Mucosa of gallbladder (tissue), 1 donor: ENCODE results near the gene NKG7. TPM values are rescaled to one million over a fixed set of nuclear protein-coding genes. Genes with fewer than 3 reads are reported as not detected.

Experiments used
- DNase-seq: peaks from one replicate; pipeline ENCODE4 v3.0.0-alpha.2; 2020; ENCODE audit warnings: low spot score
- total RNA-seq: library from RNA; stranded (reverse); gene quantifications from one replicate; pipeline ENCODE4 v1.2.1, GENCODE V29; 2021
- donor health status: DM: no; HTN: no; CAD: no.

Gene NKG7
- total RNA-seq, 1 donor from 2014 or later, result 7.4 TPM

GRCh38 chr19:51364200-51365106, 8.0 kb downstream of the NKG7 start:
- DNase-seq, result no peak

GRCh38 chr19:51361239-51361638, 11.2 kb downstream of the NKG7 start:
- DNase-seq, result no peak

GRCh38 chr19:51359294-51359693, 13.2 kb downstream of the NKG7 start:
- DNase-seq, result no peak

- DNase-seq, result no peak
Observed at GRCh38 chr19:51357952-51358351, 14.5 kb downstream of the NKG7 start.

DNA sequence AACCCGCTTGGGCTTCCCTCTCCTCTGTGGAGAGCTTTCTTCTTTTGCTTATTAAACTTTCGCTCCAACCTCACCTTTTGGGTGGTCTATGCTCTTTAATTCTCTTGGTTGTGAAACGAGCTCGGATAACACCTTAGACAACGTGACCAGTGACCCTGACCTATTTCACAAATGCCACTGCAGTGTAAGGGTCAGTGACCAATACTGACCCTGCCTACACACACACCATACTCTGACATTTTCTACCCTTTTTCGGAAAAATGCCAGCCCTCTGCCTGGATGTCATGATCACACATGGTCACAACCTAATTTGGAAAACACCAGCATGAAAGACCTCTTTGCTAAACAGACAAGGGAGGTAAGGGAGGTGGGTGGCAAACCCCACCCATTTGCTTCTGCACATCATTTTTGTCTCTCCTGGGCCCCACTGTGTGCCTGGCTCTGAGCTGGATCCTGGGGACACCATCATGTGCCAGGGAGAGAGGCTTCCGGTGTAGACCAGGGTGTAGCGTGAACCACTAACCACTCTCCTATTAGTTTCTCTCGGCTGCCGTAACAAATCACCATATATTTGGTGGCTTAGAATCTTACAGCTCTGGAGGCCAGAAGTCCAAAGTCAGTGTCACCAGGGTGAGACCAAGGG, 16.2 kb downstream of the NKG7 start:
- DNase-seq, result no peak

- no peak for DNase-seq
Observed at GRCh38 chr19:51354742-51355148, 17.7 kb downstream of the NKG7 start.

DNA sequence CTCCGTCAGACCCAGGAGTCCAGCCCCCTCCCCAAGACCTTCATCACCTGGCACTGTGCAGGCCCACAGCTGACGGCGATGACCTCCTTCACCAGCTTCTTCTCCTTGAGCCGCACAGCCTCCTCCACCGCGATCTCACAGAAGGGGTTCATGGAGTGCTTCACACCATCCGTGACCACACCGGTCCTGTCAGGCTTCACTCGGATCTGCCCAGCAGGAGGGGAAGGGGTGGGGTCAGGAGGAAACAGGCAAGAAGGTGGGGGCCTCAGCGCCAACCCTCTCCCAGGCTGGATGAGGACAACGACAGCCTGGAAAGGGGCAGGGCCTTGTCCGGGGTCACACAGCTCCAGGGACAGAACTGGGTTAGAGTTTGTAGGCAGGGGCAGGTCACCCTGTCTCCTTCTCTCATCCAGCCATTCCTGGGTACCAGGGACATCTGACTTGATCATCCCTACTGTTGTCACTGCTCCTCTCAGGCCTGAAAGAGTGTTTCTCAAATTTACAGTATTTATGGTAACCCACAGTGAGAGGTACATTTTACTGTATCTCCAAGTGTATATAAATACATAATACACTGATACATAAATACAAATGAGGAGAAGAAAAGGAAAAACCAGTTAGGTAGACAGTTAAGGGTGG, 18.2 kb downstream of the NKG7 start:
- DNase-seq, result no peak

DNA sequence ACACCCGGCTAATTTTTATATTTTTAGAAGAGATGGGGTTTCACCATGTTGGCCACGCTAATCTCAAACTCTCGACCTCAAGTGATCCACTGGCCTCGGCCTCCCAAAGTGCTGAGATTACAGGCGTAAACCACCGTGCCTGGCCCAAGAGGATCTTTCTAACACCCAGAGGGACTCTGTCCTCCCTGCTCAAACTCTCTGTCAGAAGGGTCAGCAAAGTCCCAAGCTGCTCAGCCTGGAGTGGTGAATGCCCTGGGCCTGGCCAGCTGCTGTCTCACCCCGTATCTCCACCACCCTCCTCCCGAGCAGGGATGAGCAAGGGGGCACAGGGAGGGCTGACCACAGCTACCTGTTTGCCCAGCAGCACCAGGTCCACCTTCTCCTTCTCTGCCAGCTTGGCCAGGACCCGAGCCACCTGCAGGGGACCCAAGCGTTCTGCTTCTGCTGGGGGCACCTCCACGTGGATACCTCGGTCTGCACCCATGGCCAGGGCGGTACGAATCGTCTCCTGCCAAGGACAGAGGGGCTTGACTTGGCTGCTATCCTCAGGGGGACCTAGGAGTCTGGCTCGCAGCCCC, 19.6 kb downstream of the NKG7 start:
- DNase-seq, result no peak

DNA sequence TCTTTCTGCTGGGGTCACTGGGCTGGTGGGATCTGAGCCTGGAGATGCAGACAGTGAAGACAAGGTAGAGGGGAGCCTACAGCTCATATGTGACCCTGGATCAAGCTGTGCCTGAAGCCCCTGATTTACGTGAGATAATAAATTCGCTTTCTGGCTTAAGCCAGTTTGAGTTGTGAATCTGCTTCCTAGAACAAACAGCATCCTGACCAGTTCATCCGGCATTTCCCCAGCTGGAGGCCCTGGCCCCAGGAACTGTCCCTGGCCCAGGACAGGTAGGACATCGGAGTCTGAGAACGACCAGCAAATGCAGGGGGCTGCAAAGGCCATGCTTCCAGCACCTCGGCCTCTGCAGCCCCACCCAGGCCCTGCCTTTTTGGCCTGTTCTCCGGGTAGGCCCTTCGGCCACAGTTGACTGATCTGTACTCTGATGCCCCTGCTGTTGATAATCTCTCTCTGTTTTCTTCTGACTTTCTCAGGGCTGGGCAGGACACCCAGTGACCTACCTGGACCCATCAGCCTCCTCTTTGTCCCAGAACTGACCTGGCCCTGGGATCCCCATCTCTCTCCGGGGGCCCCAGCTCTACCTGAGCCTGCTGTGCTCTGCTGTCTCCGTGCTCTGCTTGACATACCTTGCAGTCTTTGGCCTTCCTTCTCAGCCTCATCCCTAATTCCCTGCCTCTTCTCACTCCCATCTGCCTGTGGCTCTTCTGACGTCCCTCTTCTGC, 21.0 kb downstream of the NKG7 start:
- no peak for DNase-seq

- DNase-seq, result no peak
Observed at GRCh38 chr19:51347209-51347928, 25.1 kb downstream of the NKG7 start.

DNA sequence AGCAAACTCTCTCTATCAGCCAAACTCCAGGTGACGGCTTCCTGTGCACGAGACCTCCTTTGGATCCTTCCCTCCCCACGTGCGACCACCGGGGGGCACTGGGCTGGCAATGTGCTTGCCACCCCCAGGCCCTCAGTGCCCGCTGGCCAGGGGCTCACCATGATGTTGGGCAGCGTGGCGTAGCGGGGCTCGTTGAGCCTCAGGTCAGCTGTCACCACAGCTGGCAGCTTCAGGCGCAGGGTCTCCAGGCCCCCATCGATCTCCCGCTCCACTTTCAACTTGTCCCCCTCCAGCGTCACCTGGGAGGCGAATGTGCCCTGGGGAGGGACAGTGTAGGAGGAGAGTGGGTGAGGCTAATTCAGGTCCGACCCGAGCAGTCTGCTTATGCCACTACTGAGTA, 25.7 kb downstream of the NKG7 start:
- DNase-seq, result no peak

GRCh38 chr19:51345076-51345620, 27.3 kb downstream of the NKG7 start:
- no peak for DNase-seq

DNA sequence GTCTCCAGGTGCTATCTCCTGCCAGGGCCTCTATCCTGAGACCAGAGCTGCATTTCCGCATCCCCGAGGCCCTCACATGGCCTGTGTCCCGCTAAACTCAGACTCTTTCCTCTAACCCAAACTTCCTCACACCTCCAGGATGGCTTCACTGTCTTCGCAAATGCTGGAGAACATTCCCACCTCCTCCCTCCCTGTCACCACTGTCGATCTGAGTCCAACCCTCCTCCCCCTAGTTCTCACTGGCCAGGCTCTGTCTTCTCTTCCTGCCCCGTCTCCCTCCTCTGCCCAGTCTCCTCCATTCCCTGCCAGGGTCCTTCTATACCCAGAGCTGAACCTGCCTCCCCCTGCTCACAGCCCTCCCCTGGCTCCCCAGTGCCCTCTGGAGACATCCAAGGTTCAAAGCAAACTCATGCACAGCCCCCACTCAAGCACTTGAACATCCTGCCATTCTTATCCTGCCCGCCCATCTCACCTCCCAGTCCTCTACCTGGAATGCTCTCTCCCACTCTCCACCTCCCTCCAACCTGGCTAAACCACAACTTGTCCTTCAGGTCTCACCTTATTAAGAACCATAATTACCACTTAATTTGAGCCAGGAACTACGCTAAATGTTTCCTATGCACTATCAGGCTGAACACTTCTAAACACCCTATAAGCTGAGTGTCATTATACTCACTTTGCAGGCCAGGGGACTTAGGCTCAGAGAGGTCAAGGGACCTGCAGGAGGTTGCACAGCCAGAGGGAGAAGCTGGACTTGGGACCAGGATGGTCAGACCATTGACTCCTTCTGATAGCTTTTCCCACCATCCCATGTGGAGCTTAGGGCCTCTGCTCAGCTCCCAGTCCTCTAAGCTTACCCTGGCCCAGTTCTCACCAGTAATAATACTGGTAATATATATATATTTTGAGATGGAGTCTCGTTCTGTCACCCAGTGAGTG, 29.6 kb downstream of the NKG7 start:
- no peak for DNase-seq

DNA sequence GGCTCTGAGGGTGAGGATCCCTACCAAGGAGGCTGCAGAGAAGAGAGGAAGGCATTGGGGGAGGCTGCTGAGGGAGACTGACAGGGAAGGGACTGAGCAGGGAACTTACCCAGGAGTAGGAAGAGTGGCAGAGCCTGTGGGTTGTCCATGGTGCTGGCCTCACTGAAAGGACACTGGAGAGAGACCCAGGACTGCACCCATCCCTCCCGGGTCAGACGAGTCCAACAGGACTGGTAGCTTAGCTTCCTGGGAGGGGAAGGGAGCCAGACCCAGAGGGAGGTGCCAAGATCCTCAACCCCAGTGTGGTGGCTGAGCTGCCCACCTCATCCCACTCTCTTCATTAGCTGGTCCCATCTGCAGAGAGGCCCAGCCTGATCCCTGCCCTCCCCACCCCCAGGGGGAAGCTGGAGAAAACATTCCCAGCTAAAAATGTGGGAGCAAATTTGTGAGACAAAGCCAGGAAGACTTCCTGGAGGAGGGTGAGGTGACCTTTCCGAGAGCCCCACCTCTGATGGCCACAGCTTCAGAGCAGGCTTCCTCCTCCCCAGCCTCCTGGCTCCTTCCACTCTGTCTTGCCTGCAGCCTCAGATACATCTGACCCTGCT, 30.4 kb downstream of the NKG7 start, which contains the start of gene VSIG10L:
TSS of gene VSIG10L (minus strand) at position 164 of the 605 bp plus-strand sequence. CDS start at position 149, 15 bp downstream.
- DNase-seq, result no peak

DNA sequence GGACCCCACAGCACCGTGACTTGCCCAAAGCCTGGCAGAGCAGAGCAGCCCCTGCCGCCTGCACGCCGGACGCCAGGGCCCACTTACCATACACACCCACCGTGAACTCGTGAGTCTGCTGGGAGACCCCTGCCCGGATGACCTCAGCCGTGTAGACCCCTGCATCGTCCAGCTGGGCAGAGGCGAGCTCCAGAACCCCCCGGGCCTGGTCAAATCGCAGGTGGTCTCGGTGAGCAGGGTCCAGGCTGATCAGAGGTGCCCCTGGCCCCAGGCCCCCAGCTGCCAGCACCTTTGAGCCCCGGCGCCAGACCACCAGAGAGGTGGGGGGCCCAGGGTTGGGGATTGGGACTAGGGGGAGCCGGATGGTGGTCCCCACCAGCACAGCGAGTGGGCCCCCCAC, 31.4 kb downstream of the NKG7 start:
- no peak for DNase-seq

GRCh38 chr19:51339687-51340656, 32.5 kb downstream of the NKG7 start:
- DNase-seq, result peak; percentile 99

GRCh38 chr19:51339313-51339686, 33.2 kb downstream of the NKG7 start:
- DNase-seq, result no peak
